Measurements from ENCODE around the gene SIGLEC12. TPM values are rescaled to one million over a fixed set of nuclear protein-coding genes. Genes with fewer than 3 reads are reported as not detected.

SIGLEC12 gene
- total and polyA plus RNA-seq, 9 of the 15 experiments (the other 6 are each of a cell fraction or from before 2014, with no cell fraction given): 0.08 to 1.3 (median 0.54) TPM

DNA sequence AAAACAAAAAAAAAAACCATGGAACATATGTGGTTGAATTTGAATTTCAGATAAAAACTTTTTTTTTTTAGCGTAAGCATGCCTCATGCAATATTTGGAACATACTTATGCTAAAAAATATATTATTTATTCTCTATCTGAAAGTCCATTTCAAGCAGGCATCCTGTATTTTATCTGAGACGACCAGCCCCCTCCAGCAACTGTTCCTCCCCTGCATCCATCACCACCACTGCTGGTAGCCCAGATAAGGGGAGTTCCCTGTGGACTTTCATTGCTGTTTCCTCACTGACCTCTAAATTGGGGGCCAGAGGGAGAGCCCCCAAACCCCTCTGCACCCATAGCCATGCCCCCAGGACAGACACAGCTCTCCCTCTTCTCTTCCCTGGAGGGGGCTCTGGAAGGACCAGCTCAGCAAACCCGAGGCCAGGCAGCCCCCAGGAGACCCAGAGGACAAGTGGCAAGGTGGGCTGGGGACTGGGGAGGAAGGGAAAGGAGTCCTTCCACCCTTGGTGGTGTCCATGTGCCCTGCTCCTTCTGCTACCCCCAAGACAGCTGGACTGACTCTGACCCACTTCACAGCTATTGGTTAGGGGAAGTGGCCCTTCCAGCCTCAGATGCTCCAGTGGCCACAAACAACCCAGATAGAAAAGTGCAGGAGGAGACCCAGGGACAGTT, 6.6 kb upstream of the SIGLEC12 start (continued):
- TF ChIP-seq EHMT2 (IDR thresholded peaks at IDR 0.05) (no peak; the same call in 1 of the 2 replicates), ZNF561 (CRISPR knock-in tag; conservative IDR thresholded peaks at IDR 0.05) (no peak), BHLHE40 (IDR thresholded peaks at IDR 0.05; ENCODE audit: low read length) (no peak), CBFB (CRISPR knock-in tag; IDR thresholded peaks at IDR 0.05) (no peak), ESRRB (CRISPR knock-in tag; IDR thresholded peaks at IDR 0.05; ENCODE audit: borderline replicate concordance) (no peak), STAT5B (CRISPR knock-in tag; IDR thresholded peaks at IDR 0.05) (no peak), KLF16 (IDR thresholded peaks at IDR 0.05) (peak; percentile 97), HDAC8 (tag; IDR thresholded peaks at IDR 0.05) (no peak), ZBED1 (IDR thresholded peaks at IDR 0.05) (peak; percentile 72; the same call in 1 of the 2 replicates), TEAD1 (CRISPR knock-in tag; IDR thresholded peaks at IDR 0.05) (no peak), NEUROD1 (IDR thresholded peaks at IDR 0.05; ENCODE audit: borderline replicate concordance, low read depth, low read length, partially characterized antibody) (peak; percentile 90), PCBP2 (IDR thresholded peaks at IDR 0.05; ENCODE audit: low read depth, low read length, poor library complexity, severe bottlenecking) (no peak), ZNF324 (CRISPR knock-in tag; IDR thresholded peaks at IDR 0.05) (no peak), E2F3 (CRISPR knock-in tag; IDR thresholded peaks at IDR 0.05) (no peak), PHF21A (IDR thresholded peaks at IDR 0.05; ENCODE audit: borderline replicate concordance, low read depth) (no peak), ZNF239 (CRISPR knock-in tag; IDR thresholded peaks at IDR 0.05) (no peak), ZNF384 (IDR thresholded peaks at IDR 0.05; ENCODE audit: low read depth, low read length) (no peak)
- TF ChIP-seq, protein P1, sequence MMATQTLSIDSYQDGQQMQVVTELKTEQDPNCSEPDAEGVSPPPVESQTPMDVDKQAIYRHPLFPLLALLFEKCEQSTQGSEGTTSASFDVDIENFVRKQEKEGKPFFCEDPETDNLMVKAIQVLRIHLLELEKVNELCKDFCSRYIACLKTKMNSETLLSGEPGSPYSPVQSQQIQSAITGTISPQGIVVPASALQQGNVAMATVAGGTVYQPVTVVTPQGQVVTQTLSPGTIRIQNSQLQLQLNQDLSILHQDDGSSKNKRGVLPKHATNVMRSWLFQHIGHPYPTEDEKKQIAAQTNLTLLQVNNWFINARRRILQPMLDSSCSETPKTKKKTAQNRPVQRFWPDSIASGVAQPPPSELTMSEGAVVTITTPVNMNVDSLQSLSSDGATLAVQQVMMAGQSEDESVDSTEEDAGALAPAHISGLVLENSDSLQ (IDR thresholded peaks at IDR 0.05): no peak
- TF ChIP-seq, protein P2, sequence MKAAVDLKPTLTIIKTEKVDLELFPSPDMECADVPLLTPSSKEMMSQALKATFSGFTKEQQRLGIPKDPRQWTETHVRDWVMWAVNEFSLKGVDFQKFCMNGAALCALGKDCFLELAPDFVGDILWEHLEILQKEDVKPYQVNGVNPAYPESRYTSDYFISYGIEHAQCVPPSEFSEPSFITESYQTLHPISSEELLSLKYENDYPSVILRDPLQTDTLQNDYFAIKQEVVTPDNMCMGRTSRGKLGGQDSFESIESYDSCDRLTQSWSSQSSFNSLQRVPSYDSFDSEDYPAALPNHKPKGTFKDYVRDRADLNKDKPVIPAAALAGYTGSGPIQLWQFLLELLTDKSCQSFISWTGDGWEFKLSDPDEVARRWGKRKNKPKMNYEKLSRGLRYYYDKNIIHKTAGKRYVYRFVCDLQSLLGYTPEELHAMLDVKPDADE (conservative IDR thresholded peaks at IDR 0.05; ENCODE audit: control insufficient read depth, low read depth, low read length): no peak; the same call in 1 of the 2 replicates
- TF ChIP-seq, protein P3, sequence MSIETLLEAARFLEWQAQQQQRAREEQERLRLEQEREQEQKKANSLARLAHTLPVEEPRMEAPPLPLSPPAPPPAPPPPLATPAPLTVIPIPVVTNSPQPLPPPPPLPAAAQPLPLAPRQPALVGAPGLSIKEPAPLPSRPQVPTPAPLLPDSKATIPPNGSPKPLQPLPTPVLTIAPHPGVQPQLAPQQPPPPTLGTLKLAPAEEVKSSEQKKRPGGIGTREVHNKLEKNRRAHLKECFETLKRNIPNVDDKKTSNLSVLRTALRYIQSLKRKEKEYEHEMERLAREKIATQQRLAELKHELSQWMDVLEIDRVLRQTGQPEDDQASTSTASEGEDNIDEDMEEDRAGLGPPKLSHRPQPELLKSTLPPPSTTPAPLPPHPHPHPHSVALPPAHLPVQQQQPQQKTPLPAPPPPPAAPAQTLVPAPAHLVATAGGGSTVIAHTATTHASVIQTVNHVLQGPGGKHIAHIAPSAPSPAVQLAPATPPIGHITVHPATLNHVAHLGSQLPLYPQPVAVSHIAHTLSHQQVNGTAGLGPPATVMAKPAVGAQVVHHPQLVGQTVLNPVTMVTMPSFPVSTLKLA (conservative IDR thresholded peaks at IDR 0.05): peak; percentile 38 to 43; a peak in 2 of 4 replicates
- TF ChIP-seq, protein P4, sequence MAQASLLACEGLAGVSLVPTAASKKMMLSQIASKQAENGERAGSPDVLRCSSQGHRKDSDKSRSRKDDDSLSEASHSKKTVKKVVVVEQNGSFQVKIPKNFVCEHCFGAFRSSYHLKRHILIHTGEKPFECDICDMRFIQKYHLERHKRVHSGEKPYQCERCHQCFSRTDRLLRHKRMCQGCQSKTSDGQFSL (CRISPR knock-in tag; IDR thresholded peaks at IDR 0.05): no peak
- TF ChIP-seq, protein P4 (tag; IDR thresholded peaks at IDR 0.05): 0 out of 4 replicates have a peak, but pooled peaks of 1 of the 2 experiments have one; percentile 3
- TF ChIP-seq, protein P5, sequence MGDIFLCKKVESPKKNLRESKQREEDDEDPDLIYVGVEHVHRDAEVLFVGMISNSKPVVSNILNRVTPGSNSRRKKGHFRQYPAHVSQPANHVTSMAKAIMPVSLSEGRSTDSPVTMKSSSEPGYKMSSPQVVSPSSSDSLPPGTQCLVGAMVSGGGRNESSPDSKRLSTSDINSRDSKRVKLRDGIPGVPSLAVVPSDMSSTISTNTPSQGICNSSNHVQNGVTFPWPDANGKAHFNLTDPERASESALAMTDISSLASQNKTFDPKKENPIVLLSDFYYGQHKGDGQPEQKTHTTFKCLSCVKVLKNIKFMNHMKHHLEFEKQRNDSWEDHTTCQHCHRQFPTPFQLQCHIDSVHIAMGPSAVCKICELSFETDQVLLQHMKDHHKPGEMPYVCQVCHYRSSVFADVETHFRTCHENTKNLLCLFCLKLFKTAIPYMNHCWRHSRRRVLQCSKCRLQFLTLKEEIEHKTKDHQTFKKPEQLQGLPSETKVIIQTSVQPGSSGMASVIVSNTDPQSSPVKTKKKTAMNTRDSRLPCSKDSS (IDR thresholded peaks at IDR 0.05; ENCODE audit: low read depth, partially characterized antibody): no peak

Data from K562 (cell line).